Bronchial epithelial cell (primary cell): ENCODE results near the gene BRD1. TPM values are rescaled to one million over a fixed set of nuclear protein-coding genes. Genes with fewer than 3 reads are reported as not detected.

Experiments
- DNase-seq: peaks from one replicate; pipeline ENCODE4 v3.0.0-alpha.2; 2010; ENCODE audit warnings: low read depth
- FAIRE-seq: peaks from 2 replicates; lab custom pipeline; 2011; peaks lifted over from hg19 to GRCh38; lab: Jason Lieb, UNC
- H3K27me3 ChIP-seq: 2 replicates; pipeline ENCODE4 v1.5.1; 2011; ENCODE audit warnings: low read length; ENCODE audit not compliant: control insufficient read depth, insufficient read depth
- H3K36me3 ChIP-seq: 2 replicates; pipeline ENCODE4 v1.5.1; 2011; ENCODE audit warnings: low read length; ENCODE audit not compliant: control insufficient read depth, insufficient read depth
- H3K4me3 ChIP-seq: 2 replicates; pipeline ENCODE4 v1.5.1; 2011; ENCODE audit warnings: mild to moderate bottlenecking, low read depth, low read length, control low read depth
- CTCF ChIP-seq: IDR thresholded peaks from 2 replicates; pipeline ENCODE4 v1.5.1; 2011; ENCODE audit warnings: mild to moderate bottlenecking, moderate library complexity, low read length, control low read depth, inconsistent platforms; ENCODE audit not compliant: insufficient read depth, severe bottlenecking
- total RNA-seq: library from RNA; depleted of rRNA; stranded (reverse); fragments of >200 nt; gene quantifications from 2 replicates; pipeline ENCODE4 v1.2.1, GENCODE V29; 2014

The BRD1 gene
- total RNA-seq, 1 donor from 2014 or later, result 18.2 TPM

- no peak for TF ChIP-seq CTCF
- DNase-seq (no peak), FAIRE-seq (no peak)
- Histone ChIP-seq H3K27me3 (peaks cover 14% of the 10 kb centered on the region), H3K36me3 (no peaks in the 10 kb centered on the region), H3K4me3 (no peak overlapping the region)
Measured at GRCh38 chr22:49850959-49851802, 23.5 kb upstream of the BRD1 start.

DNA sequence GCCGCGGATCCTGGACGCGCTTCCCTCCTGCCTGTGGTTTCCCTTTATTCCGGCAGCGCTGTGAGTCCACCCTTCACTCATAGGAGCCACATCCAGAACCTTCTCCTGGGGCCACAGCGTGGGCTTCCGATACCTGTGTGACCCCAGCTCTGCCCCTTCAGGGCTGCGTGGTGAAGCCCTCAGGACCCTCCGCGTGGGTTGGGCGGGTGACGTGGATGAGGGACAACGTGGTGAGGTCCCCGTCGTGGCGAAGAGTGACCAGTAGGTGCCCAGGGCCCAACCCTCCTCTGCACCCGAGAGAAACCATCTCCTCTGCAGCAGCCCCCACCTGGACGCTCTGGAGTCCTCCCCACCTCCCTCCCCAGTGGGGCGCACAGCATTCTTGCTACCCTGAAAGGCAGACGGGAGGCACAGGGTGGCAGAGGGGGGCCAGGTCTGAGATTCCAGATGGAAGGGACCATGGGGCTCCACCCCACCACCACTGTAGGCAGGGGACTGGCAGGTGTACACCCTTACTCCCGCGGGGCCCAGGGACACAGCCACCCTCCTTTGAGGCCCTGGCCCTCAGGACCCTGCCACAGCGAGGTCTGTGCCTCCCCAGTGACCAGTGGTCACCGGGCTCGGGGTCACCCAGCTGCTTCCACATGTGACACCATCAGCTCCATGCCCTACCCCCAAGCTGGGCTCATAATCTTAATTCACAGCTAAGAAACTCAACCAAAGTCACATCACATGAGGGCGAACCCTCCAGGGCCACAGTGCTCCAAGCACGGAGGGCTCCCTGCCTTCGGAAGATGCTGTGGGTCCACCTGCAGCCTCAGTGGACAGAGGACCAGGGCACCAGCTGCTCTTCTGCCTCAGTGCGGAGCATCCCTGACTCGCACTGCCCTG is 22.6 kb upstream of the BRD1 start:
- DNase-seq (no peak), FAIRE-seq (no peak)
- H3K27me3 ChIP-seq, result peaks cover 14% of the 10 kb centered on the region
- H3K4me3 ChIP-seq, result no peak overlapping the region
- no peak for TF ChIP-seq CTCF
- H3K36me3 ChIP-seq, result no peaks in the 10 kb centered on the region

- FAIRE-seq (no peak), DNase-seq (no peak)
- Histone ChIP-seq H3K36me3 (no peaks in the 10 kb centered on the region), H3K4me3 (no peak overlapping the region), H3K27me3 (peaks cover 16% of the 10 kb centered on the region)
- TF ChIP-seq CTCF, result no peak
Measured at GRCh38 chr22:49849161-49850020, 21.7 kb upstream of the BRD1 start.

GRCh38 chr22:49848690-49849160 is 21.1 kb upstream of the BRD1 start:
- H3K36me3 ChIP-seq, result no peaks in the 10 kb centered on the region
- peak overlapping the region; percentile 10 for H3K4me3 ChIP-seq
- no peak for TF ChIP-seq CTCF
- DNase-seq (no peak), FAIRE-seq (no peak)
- peaks cover 16% of the 10 kb centered on the region for H3K27me3 ChIP-seq
